Measurements from ENCODE around the gene RTTN.

GRCh38 chr18:70148039-70148938, 57.2 kb downstream of the RTTN start:
- TF ChIP-seq, protein P1, sequence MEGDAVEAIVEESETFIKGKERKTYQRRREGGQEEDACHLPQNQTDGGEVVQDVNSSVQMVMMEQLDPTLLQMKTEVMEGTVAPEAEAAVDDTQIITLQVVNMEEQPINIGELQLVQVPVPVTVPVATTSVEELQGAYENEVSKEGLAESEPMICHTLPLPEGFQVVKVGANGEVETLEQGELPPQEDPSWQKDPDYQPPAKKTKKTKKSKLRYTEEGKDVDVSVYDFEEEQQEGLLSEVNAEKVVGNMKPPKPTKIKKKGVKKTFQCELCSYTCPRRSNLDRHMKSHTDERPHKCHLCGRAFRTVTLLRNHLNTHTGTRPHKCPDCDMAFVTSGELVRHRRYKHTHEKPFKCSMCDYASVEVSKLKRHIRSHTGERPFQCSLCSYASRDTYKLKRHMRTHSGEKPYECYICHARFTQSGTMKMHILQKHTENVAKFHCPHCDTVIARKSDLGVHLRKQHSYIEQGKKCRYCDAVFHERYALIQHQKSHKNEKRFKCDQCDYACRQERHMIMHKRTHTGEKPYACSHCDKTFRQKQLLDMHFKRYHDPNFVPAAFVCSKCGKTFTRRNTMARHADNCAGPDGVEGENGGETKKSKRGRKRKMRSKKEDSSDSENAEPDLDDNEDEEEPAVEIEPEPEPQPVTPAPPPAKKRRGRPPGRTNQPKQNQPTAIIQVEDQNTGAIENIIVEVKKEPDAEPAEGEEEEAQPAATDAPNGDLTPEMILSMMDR (IDR thresholded peaks at IDR 0.05), result no peak
- no peak for TF ChIP-seq POLR2A (IDR thresholded peaks at IDR 0.05)

Data from testis (tissue), 2 donors.